Gastrocnemius medialis (tissue), 4 donors: ENCODE measurements around the gene KCND3.

Source experiments
- CTCF ChIP-seq, 5 experiments: fragments of 450-650 bp in 3 of 5; fragments of 200-600 bp in 2 of 5; sonication (generic) in 2 of 5; IDR thresholded peaks in 4 of 5; conservative IDR thresholded peaks in 1 of 5; 1 replicate in 4 of 5; 2 replicates in 1 of 5; pipeline ENCODE4 v1.5.1; 2016 to 2019; ENCODE audit warnings: antibody characterized with exemption in 5 of 5, mild to moderate bottlenecking in 3 of 5, moderate library complexity in 3 of 5
- POLR2A ChIP-seq, 2 donors: fragments of 450-650 bp; IDR thresholded peaks; one replicate each; pipeline ENCODE4 v1.6.1; 2017; ENCODE audit warnings: antibody characterized with exemption in 2 of 2, mild to moderate bottlenecking in 2 of 2, moderate library complexity in 2 of 2

DNA sequence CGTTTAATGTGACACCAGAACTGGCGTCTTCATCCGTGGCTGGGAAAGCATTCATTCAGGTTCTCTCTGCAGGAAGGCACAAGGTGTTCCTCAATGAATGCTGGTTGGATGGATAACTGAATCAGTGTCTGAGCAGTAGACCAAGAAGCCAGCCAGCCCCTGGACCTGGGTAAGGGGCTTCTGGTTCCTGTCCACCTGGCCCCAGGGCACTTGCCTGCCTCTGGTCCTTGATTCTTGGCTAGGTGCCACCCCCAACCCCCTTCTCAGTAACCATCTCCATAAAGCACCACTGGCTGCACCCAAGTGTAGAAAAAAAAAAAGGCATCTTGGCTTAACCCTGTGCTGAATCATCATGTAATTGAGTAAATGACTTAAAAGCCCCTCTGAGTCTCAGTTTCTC is 59.1 kb downstream of the KCND3 start:
- TF ChIP-seq CTCF (IDR thresholded peaks at IDR 0.05 in 4 of 5, conservative IDR thresholded peaks at IDR 0.05 in 1 of 5) (no peak), POLR2A (IDR thresholded peaks at IDR 0.05) (no peak)
